CD14-positive monocyte (primary cell): ENCODE results near the gene TPRN. TPM values are rescaled to one million over a fixed set of nuclear protein-coding genes. Genes with fewer than 3 reads are reported as not detected.
A peak's percentile ranks its signal among the peaks of the same experiment; 100 is the strongest.

Source experiments
- DNase-seq, 3 donors: peaks; one replicate each; pipeline ENCODE4 v3.0.0-alpha.2; 2011 to 2022
- H2AFZ ChIP-seq: 2 replicates; pipeline ENCODE4 v1.6.0; 2012; ENCODE audit warnings: mild to moderate bottlenecking, low read depth, low read length, inconsistent platforms; ENCODE audit not compliant: insufficient read depth, poor library complexity, severe bottlenecking
- H3K27ac ChIP-seq, 2 donors: 1 replicate in 1 of 2; 2 replicates in 1 of 2; pipeline ENCODE4 v1.5.1; 2012 to 2013; ENCODE audit warnings: low read length in 2 of 2, control low read depth in 1 of 2, inconsistent platforms in 1 of 2, low read depth in 1 of 2, mild to moderate bottlenecking in 1 of 2
- H3K27me3 ChIP-seq, 2 donors: one replicate each; pipeline versions ENCODE4 v1.6.0 to v1.6.1; 2011 to 2013; ENCODE audit warnings: low read length in 2 of 2; ENCODE audit not compliant: control insufficient read depth in 2 of 2, insufficient read depth in 2 of 2
- H3K36me3 ChIP-seq, 2 donors: replicated peaks in 1 of 2; 1 replicate in 1 of 2; 2 replicates in 1 of 2; pipeline versions ENCODE4 v1.5.1 to v1.6.1; 2012 to 2013; ENCODE audit warnings: low read length in 2 of 2, control low read depth in 1 of 2, inconsistent platforms in 1 of 2, mild to moderate bottlenecking in 1 of 2; ENCODE audit not compliant: insufficient read depth in 2 of 2, control insufficient read depth in 1 of 2
- H3K4me1 ChIP-seq, 2 donors: 1 replicate in 1 of 2; 2 replicates in 1 of 2; pipeline versions ENCODE4 v1.5.1 to v1.6.1; 2012 to 2013; ENCODE audit warnings: low read length in 2 of 2, control low read depth in 1 of 2, inconsistent platforms in 1 of 2, mild to moderate bottlenecking in 1 of 2, moderate library complexity in 1 of 2; ENCODE audit not compliant: insufficient read depth in 2 of 2, control insufficient read depth in 1 of 2
- H3K4me2 ChIP-seq: replicated peaks from 2 replicates; pipeline ENCODE3; 2012; ENCODE audit warnings: low read length, moderate library complexity, mild to moderate bottlenecking; ENCODE audit not compliant: poor library complexity, severe bottlenecking; ENCODE audit errors: extremely low read depth
- H3K4me3 ChIP-seq, 3 experiments: fragments of 200-600 bp in 1 of 3; sonication (generic) in 1 of 3; replicated peaks in 1 of 3; 1 replicate in 2 of 3; 2 replicates in 1 of 3; pipeline ENCODE4 v1.5.1; 2011 to 2013; ENCODE audit warnings: low read length in 3 of 3, mild to moderate bottlenecking in 3 of 3, control low read depth in 2 of 3, low read depth in 2 of 3, inconsistent platforms in 1 of 3, moderate library complexity in 1 of 3
- H3K79me2 ChIP-seq: 2 replicates; pipeline ENCODE4 v1.6.0; 2012; ENCODE audit warnings: mild to moderate bottlenecking, control low read depth, inconsistent platforms, low read length, moderate library complexity; ENCODE audit not compliant: insufficient read depth
- H3K9ac ChIP-seq: 2 replicates; pipeline ENCODE4 v1.6.0; 2017; ENCODE audit warnings: low read length, mild to moderate bottlenecking; ENCODE audit not compliant: insufficient read depth, poor library complexity, severe bottlenecking
- H3K9me3 ChIP-seq, 2 donors: replicated peaks in 1 of 2; 1 replicate in 1 of 2; 2 replicates in 1 of 2; pipeline versions ENCODE4 v1.5.1 to v1.6.1; 2012 to 2013; ENCODE audit warnings: low read length in 2 of 2, control low read depth in 1 of 2; ENCODE audit not compliant: control insufficient read depth in 1 of 2, insufficient read depth in 1 of 2
- H4K20me1 ChIP-seq: 2 replicates; pipeline ENCODE4 v1.6.0; 2012; ENCODE audit warnings: mild to moderate bottlenecking, low read length, control low read depth, moderate library complexity; ENCODE audit not compliant: insufficient read depth
- H3K27ac Mint-ChIP-seq, 7 donors: one replicate each; pipeline ENCODE4 v1.8.0; 2020; ENCODE audit warnings: mild to moderate bottlenecking in 7 of 7, mixed read lengths in 7 of 7, moderate library complexity in 6 of 7, inconsistent platforms in 2 of 7
- H3K27me3 Mint-ChIP-seq, 3 donors: one replicate each; pipeline ENCODE4 v1.8.0; 2021 to 2022; ENCODE audit warnings: low read depth in 3 of 3, mild to moderate bottlenecking in 3 of 3, mixed read lengths in 3 of 3, moderate library complexity in 3 of 3, inconsistent platforms in 1 of 3
- H3K36me3 Mint-ChIP-seq, 2 donors: one replicate each; pipeline ENCODE4 v1.8.0; 2020; ENCODE audit warnings: mixed read lengths in 2 of 2, inconsistent platforms in 1 of 2, mild to moderate bottlenecking in 1 of 2
- H3K4me1 Mint-ChIP-seq: one replicate; pipeline ENCODE4 v1.8.0; 2020; ENCODE audit warnings: mild to moderate bottlenecking, mixed read lengths
- H3K4me3 Mint-ChIP-seq, 2 donors: one replicate each; pipeline ENCODE4 v1.8.0; 2020; ENCODE audit warnings: mild to moderate bottlenecking in 2 of 2, mixed read lengths in 2 of 2, moderate library complexity in 1 of 2
- H3K9me3 Mint-ChIP-seq, 7 donors: one replicate each; pipeline ENCODE4 v1.8.0; 2020 to 2022; ENCODE audit warnings: mixed read lengths in 7 of 7, mild to moderate bottlenecking in 6 of 7, moderate library complexity in 6 of 7, inconsistent platforms in 2 of 7
- WGBS: methylation state at CpG from one replicate; pipeline ENCODE4 v1.1.5; 2013; ENCODE audit warnings: missing lambda C conversion rate; ENCODE audit not compliant: insufficient coverage; 5-methylcytosine and 5-hydroxymethylcytosine counted together
- intact Hi-C, 2 donors: fragments of 100-400 bp; cut with micrococcal nuclease; formaldehyde crosslinking; loops; one replicate each; pipeline versions ENCODE4 v1.15.0 to v1.15.1; 2023
- polyA plus RNA-seq, 3 donors: library from polyadenylated mRNA; depleted of rRNA in 1 of 3; unstranded in 2 of 3; stranded (reverse) in 1 of 3; fragments of 300-500 nt in 2 of 3; fragments of >200 nt in 1 of 3; fragmentation: Illumina TruSeq in 2 of 3; gene quantifications; 1 replicate in 2 of 3; 2 replicates in 1 of 3; pipeline ENCODE4 v1.2.3, GENCODE V29; 2012 to 2021
- TF ChIP-seq, protein P1 (sequence below): fragments of 200-600 bp; IDR thresholded peaks from one replicate; pipeline ENCODE4 v1.8.0; 2022; ENCODE audit warnings: antibody characterized with exemption, mild to moderate bottlenecking

Gene TPRN
- polyA plus RNA-seq, 3 donors: 0.30 to 4.6 (median 0.46) TPM

DNA sequence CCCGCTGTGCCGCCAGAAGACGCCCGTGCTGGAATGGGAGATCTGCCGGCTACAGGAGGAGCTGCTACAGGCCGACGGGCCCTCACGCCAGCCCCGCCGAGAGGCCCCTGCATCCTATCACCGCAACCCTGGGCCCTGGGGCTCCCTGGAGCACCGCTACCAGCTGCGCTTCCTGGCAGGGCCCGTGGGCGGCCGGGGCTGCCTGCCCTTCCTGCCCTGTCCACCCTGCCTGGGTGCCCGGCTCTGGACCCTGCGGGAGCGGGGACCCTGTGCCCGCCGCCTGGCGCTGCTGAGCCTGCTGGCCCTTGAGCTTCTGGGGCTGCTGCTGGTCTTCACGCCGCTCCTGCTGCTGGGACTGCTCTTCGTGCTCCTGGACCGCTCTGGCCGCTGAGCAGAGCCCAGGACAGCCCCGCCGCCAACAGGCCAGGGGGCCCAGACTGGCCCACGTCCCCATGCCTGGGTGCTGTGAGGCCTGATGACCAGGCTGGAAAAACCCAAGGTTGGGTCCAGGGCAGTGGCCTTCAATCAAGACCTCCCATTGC lies 17.7 kb upstream of the TPRN start:
- Histone ChIP-seq H3K9me3 (no peaks in the 10 kb centered on the region), H3K36me3 (peaks cover 29 to 33% of the 10 kb centered on the region in 2 donors), H3K27ac (peak overlapping the region in 1 of 2 donors; percentile 20), H2AFZ (no peak overlapping the region), H3K4me2 (no peak overlapping the region), H3K4me3 (no peak overlapping the region), H4K20me1 (no peaks in the 10 kb centered on the region), H3K79me2 (no peaks in the 10 kb centered on the region), H3K9ac (no peak overlapping the region), H3K4me1 (peaks cover 18 to 35% of the 10 kb centered on the region in 2 donors), H3K27me3 (peaks cover 0 to 14% of the 10 kb centered on the region in 2 donors)
- Mint-ChIP-seq H3K36me3 (peaks cover 13 to 24% of the 10 kb centered on the region in 2 donors), H3K4me1 (peaks cover 10% of the 10 kb centered on the region), H3K9me3 (no peaks in the 10 kb centered on the region), H3K27me3 (peaks cover 3 to 22% (median 14%) of the 10 kb centered on the region in 3 donors), H3K4me3 (no peak overlapping the region), H3K27ac (no peak overlapping the region)
- DNase-seq: no peak
- intact Hi-C loops: no loop called here
- WGBS: 93% methylated on average over 30 of the region's 30 CpGs
- TF ChIP-seq, protein P1, sequence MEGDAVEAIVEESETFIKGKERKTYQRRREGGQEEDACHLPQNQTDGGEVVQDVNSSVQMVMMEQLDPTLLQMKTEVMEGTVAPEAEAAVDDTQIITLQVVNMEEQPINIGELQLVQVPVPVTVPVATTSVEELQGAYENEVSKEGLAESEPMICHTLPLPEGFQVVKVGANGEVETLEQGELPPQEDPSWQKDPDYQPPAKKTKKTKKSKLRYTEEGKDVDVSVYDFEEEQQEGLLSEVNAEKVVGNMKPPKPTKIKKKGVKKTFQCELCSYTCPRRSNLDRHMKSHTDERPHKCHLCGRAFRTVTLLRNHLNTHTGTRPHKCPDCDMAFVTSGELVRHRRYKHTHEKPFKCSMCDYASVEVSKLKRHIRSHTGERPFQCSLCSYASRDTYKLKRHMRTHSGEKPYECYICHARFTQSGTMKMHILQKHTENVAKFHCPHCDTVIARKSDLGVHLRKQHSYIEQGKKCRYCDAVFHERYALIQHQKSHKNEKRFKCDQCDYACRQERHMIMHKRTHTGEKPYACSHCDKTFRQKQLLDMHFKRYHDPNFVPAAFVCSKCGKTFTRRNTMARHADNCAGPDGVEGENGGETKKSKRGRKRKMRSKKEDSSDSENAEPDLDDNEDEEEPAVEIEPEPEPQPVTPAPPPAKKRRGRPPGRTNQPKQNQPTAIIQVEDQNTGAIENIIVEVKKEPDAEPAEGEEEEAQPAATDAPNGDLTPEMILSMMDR: no peak

DNA sequence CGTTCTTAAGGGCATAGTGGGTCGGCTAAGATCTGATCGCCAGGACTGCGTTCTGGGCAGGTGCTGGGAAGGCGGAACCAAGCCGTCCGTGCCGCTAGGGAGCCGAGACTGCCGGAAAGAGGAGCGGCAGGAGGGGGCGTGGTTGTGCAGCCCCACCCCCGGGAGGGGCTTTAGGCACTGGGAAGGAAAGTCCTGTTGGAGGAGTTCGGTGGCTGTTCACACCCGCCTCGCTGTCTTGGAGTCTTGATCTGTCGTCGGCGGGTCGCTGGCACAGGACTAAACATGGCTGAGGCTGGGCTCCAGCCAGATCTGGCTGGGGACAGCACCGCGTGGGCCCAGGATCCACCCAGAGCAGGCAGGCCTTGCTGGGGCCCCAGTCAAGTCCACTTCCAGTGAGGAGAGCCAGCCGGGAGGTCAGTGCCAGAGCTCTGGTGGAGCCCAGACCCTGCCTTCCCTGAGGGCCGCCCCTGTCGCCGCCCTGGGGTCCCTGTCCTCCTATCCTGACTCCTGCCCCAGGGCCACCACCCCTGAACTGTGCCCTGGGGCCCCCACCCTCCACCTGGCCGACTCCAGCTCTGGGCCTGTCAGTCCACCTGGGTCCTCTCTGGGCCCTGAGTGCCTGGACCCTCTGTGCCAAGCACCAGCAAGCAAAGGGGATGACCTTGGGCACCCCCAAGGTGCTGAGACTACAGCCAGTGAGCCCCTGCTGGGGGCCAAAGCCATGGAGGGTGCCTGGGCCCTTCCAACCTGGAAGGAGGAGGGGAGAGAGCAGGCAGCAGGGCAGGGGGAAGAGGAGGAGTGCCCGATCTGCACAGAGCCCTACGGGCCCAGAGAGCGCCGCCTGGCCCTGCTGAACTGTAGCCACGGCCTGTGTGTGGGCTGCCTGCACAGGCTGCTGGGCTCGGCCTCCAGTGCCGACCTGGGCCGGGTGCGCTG lies 17.0 kb upstream of the TPRN start:
- Mint-ChIP-seq H3K36me3 (peaks cover 16 to 28% of the 10 kb centered on the region in 2 donors), H3K9me3 (no peaks in the 10 kb centered on the region), H3K27me3 (peaks cover 3 to 18% (median 10%) of the 10 kb centered on the region in 3 donors), H3K27ac (peak overlapping the region in 1 of 7 donors; percentile 54), H3K4me1 (peaks cover 5% of the 10 kb centered on the region), H3K4me3 (peak overlapping the region; percentile 19 to 35)
- H3K9me3 ChIP-seq: no peaks in the 10 kb centered on the region
- no peak for DNase-seq
- H4K20me1 ChIP-seq: no peaks in the 10 kb centered on the region
- intact Hi-C loops: no loop called here
- no peak overlapping the region for H3K9ac ChIP-seq
- H3K27me3 ChIP-seq: peaks cover 0 to 14% of the 10 kb centered on the region in 2 donors
- peaks cover 11 to 29% of the 10 kb centered on the region in 2 donors for H3K4me1 ChIP-seq
- H3K27ac ChIP-seq: no peak overlapping the region
- TF ChIP-seq, protein P1: no peak
- WGBS: 82% methylated on average over 33 of the region's 36 CpGs
- peaks cover 30 to 33% of the 10 kb centered on the region in 2 donors for H3K36me3 ChIP-seq
- no peaks in the 10 kb centered on the region for H3K79me2 ChIP-seq
- H3K4me3 ChIP-seq: no peak overlapping the region
- no peak overlapping the region for H2AFZ ChIP-seq
- H3K4me2 ChIP-seq: no peak overlapping the region
